ENCODE data around the gene PCSK5.

The PCSK5 gene

GRCh38 chr9:75964427-75964826, 74.0 kb downstream of the PCSK5 start:
- Histone ChIP-seq H3K27ac (ENCODE audit: low read length) (no peak overlapping the region), H3K9me3 (replicated peaks; ENCODE audit: insufficient read depth, low read length) (no peaks in the 10 kb centered on the region), H3F3A (ENCODE audit: insufficient read depth, low read length) (no peaks in the 10 kb centered on the region), H3K4me2 (ENCODE audit: low read depth, low read length) (no peak overlapping the region), H3K9me2 (replicated peaks; ENCODE audit: insufficient read depth, low read length) (no peaks in the 10 kb centered on the region), H2AFZ (ENCODE audit: low read length) (no peak overlapping the region), H3K4me3 (ENCODE audit: low read length) (no peak overlapping the region), H3K27me3 (replicated peaks; ENCODE audit: insufficient read depth, low read length) (no peaks in the 10 kb centered on the region), H3K9ac (ENCODE audit: low read length) (no peak overlapping the region), H4K20me1 (ENCODE audit: insufficient read depth, low read length) (no peaks in the 10 kb centered on the region), H3K36me3 (replicated peaks; ENCODE audit: insufficient read depth, low read length) (no peaks in the 10 kb centered on the region), H3K79me2 (ENCODE audit: low read length) (no peaks in the 10 kb centered on the region), H3K4me1 (ENCODE audit: low read length) (no peaks in the 10 kb centered on the region)
- no peak for DNase-seq
- TF ChIP-seq CTCF (IDR thresholded peaks at IDR 0.05; ENCODE audit: low read length) (no peak), EZH2 (optimal IDR thresholded peaks at IDR 0.05; ENCODE audit: low read depth, low read length) (no peak), EZH2phosphoT487 (IDR thresholded peaks at IDR 0.05; ENCODE audit: low read length) (no peak)

- Histone ChIP-seq H3K4me3 (ENCODE audit: low read length) (no peak overlapping the region), H3K79me2 (ENCODE audit: low read length) (no peaks in the 10 kb centered on the region), H3K36me3 (replicated peaks; ENCODE audit: insufficient read depth, low read length) (no peaks in the 10 kb centered on the region), H3K9me3 (replicated peaks; ENCODE audit: insufficient read depth, low read length) (no peaks in the 10 kb centered on the region), H3K27ac (ENCODE audit: low read length) (no peak overlapping the region), H4K20me1 (ENCODE audit: insufficient read depth, low read length) (no peaks in the 10 kb centered on the region), H3K4me1 (ENCODE audit: low read length) (no peaks in the 10 kb centered on the region), H2AFZ (ENCODE audit: low read length) (no peak overlapping the region), H3K27me3 (replicated peaks; ENCODE audit: insufficient read depth, low read length) (no peaks in the 10 kb centered on the region), H3K9me2 (replicated peaks; ENCODE audit: insufficient read depth, low read length) (no peaks in the 10 kb centered on the region), H3K4me2 (ENCODE audit: low read depth, low read length) (no peak overlapping the region), H3F3A (ENCODE audit: insufficient read depth, low read length) (no peaks in the 10 kb centered on the region), H3K9ac (ENCODE audit: low read length) (no peak overlapping the region)
- no peak for DNase-seq
- TF ChIP-seq EZH2 (optimal IDR thresholded peaks at IDR 0.05; ENCODE audit: low read depth, low read length), result no peak
- no peak for TF ChIP-seq EZH2phosphoT487 (IDR thresholded peaks at IDR 0.05; ENCODE audit: low read length)
- TF ChIP-seq CTCF (IDR thresholded peaks at IDR 0.05; ENCODE audit: low read length), result no peak
Measured at GRCh38 chr9:75965231-75965630, 74.8 kb downstream of the PCSK5 start.

GRCh38 chr9:75967556-75967955, 77.1 kb downstream of the PCSK5 start:
- Histone ChIP-seq H3K4me1 (ENCODE audit: low read length) (no peaks in the 10 kb centered on the region), H3K4me2 (ENCODE audit: low read depth, low read length) (no peak overlapping the region), H3K27ac (ENCODE audit: low read length) (no peak overlapping the region), H3K27me3 (replicated peaks; ENCODE audit: insufficient read depth, low read length) (no peaks in the 10 kb centered on the region), H3K9ac (ENCODE audit: low read length) (no peak overlapping the region), H3K4me3 (ENCODE audit: low read length) (no peak overlapping the region), H3K36me3 (replicated peaks; ENCODE audit: insufficient read depth, low read length) (no peaks in the 10 kb centered on the region), H3K9me2 (replicated peaks; ENCODE audit: insufficient read depth, low read length) (no peaks in the 10 kb centered on the region), H4K20me1 (ENCODE audit: insufficient read depth, low read length) (no peaks in the 10 kb centered on the region), H3K79me2 (ENCODE audit: low read length) (no peaks in the 10 kb centered on the region), H3K9me3 (replicated peaks; ENCODE audit: insufficient read depth, low read length) (no peaks in the 10 kb centered on the region), H3F3A (ENCODE audit: insufficient read depth, low read length) (no peaks in the 10 kb centered on the region), H2AFZ (ENCODE audit: low read length) (no peak overlapping the region)
- no peak for DNase-seq
- TF ChIP-seq EZH2 (optimal IDR thresholded peaks at IDR 0.05; ENCODE audit: low read depth, low read length) (no peak), EZH2phosphoT487 (IDR thresholded peaks at IDR 0.05; ENCODE audit: low read length) (no peak), CTCF (IDR thresholded peaks at IDR 0.05; ENCODE audit: low read length) (no peak)
